Suprapubic skin (tissue), 3 donors: ENCODE data around the gene TMCO4.

Experiments
- CTCF ChIP-seq, 2 donors: fragments of 200-600 bp in 1 of 2; fragments of 450-650 bp in 1 of 2; sonication (generic) in 1 of 2; IDR thresholded peaks; one replicate each; pipeline ENCODE4 v1.5.1; 2016 to 2019; ENCODE audit warnings: antibody characterized with exemption in 2 of 2, mild to moderate bottlenecking in 1 of 2, moderate library complexity in 1 of 2
- POLR2A ChIP-seq, 2 donors: fragments of 450-650 bp; IDR thresholded peaks; one replicate each; pipeline ENCODE4 v1.6.1; 2017; ENCODE audit warnings: antibody characterized with exemption in 2 of 2, mild to moderate bottlenecking in 2 of 2, moderate library complexity in 2 of 2

GRCh38 chr1:19648239-19648638 is 151.5 kb downstream of the TMCO4 start:
- TF ChIP-seq CTCF (IDR thresholded peaks at IDR 0.05), result no peak
- no peak for TF ChIP-seq POLR2A (IDR thresholded peaks at IDR 0.05)
